Neural progenitor cell (in vitro differentiated cells): Measurements from ENCODE around the gene SETD2. TPM values are rescaled to one million over a fixed set of nuclear protein-coding genes. Genes with fewer than 3 reads are reported as not detected.
A peak's percentile ranks its signal among the peaks of the same experiment; 100 is the strongest.

Experiments
- DNase-seq: peaks from one replicate; pipeline ENCODE4 v3.0.0-alpha.2; 2016; ENCODE audit warnings: low spot score
- H2AFZ ChIP-seq: fragments of 200-600 bp; sonication (generic); replicated peaks from 2 replicates; pipeline ENCODE4 v1.6.1; 2016; ENCODE audit warnings: antibody characterized with exemption
- H3F3A ChIP-seq: fragments of 200-600 bp; sonication (generic); 2 replicates; pipeline ENCODE4 v1.6.1; 2016; ENCODE audit warnings: antibody characterized with exemption, low read depth
- H3K27ac ChIP-seq: fragments of 200-600 bp; sonication (generic); 2 replicates; pipeline ENCODE4 v1.5.1; 2016; ENCODE audit warnings: mild to moderate bottlenecking
- H3K27me3 ChIP-seq: fragments of 200-600 bp; sonication (generic); 2 replicates; pipeline ENCODE4 v1.6.1; 2016; ENCODE audit warnings: mild to moderate bottlenecking, moderate library complexity
- H3K36me3 ChIP-seq: fragments of 200-600 bp; sonication (generic); 2 replicates; pipeline ENCODE4 v1.5.1; 2016
- H3K4me1 ChIP-seq: fragments of 200-600 bp; sonication (generic); 2 replicates; pipeline ENCODE4 v1.6.1; 2016; ENCODE audit warnings: mixed run types
- H3K4me2 ChIP-seq: fragments of 200-600 bp; sonication (generic); 2 replicates; pipeline ENCODE4 v1.6.1; 2016
- H3K4me3 ChIP-seq: fragments of 200-600 bp; sonication (generic); 2 replicates; pipeline ENCODE4 v1.5.1; 2016
- H3K79me2 ChIP-seq: fragments of 200-600 bp; sonication (generic); 2 replicates; pipeline ENCODE4 v1.6.1; 2016; ENCODE audit warnings: low read depth
- H3K9ac ChIP-seq: fragments of 200-600 bp; sonication (generic); 2 replicates; pipeline ENCODE4 v1.6.1; 2016
- H3K9me3 ChIP-seq: fragments of 200-600 bp; sonication (generic); 2 replicates; pipeline ENCODE4 v1.5.1; 2016; ENCODE audit warnings: low read depth
- H4K20me1 ChIP-seq: fragments of 200-600 bp; sonication (generic); 2 replicates; pipeline ENCODE4 v1.6.1; 2016; ENCODE audit warnings: low read depth
- H3K27ac Mint-ChIP-seq: 3 replicates; pipeline ENCODE4 v1.8.0; 2021; ENCODE audit warnings: mixed read lengths
- H3K27me3 Mint-ChIP-seq: 2 replicates; pipeline ENCODE4 v1.8.0; 2022; ENCODE audit warnings: low read depth, mild to moderate bottlenecking, inconsistent platforms, moderate library complexity, mixed read lengths; ENCODE audit not compliant: insufficient read depth
- H3K36me3 Mint-ChIP-seq: 3 replicates; pipeline ENCODE4 v1.8.0; 2021; ENCODE audit warnings: mixed read lengths
- H3K4me1 Mint-ChIP-seq: 3 replicates; pipeline ENCODE4 v1.8.0; 2021; ENCODE audit warnings: mixed read lengths
- H3K4me3 Mint-ChIP-seq: 3 replicates; pipeline ENCODE4 v1.8.0; 2021; ENCODE audit warnings: mild to moderate bottlenecking, moderate library complexity, mixed read lengths
- H3K9me3 Mint-ChIP-seq: 3 replicates; pipeline ENCODE4 v1.8.0; 2020; ENCODE audit warnings: mixed read lengths
- CTCF ChIP-seq: fragments of 200-600 bp; sonication (generic); IDR thresholded peaks from 2 replicates; pipeline ENCODE4 v1.5.1; 2017; ENCODE audit warnings: antibody characterized with exemption, mild to moderate bottlenecking
- EZH2 ChIP-seq: fragments of 200-600 bp; sonication (generic); IDR thresholded peaks from 2 replicates; pipeline ENCODE4 v1.6.1; 2017; ENCODE audit warnings: antibody characterized with exemption, mild to moderate bottlenecking, moderate library complexity
- EZH2phosphoT487 ChIP-seq: fragments of 200-600 bp; sonication (generic); IDR thresholded peaks from 2 replicates; pipeline ENCODE4 v1.6.1; 2017; ENCODE audit warnings: antibody characterized with exemption
- total RNA-seq: library from RNA; depleted of rRNA; stranded (reverse); fragments of >200 nt; gene quantifications from 2 replicates; pipeline ENCODE4 v1.2.3, GENCODE V29; 2015; ENCODE audit warnings: low replicate concordance

Gene SETD2
- total RNA-seq, 1 donor from 2014 or later = 46.0 TPM

- Histone ChIP-seq H2AFZ (no peak overlapping the region), H3K27ac (no peak overlapping the region), H3K79me2 (peaks cover 7% of the 10 kb centered on the region), H3K4me1 (peaks cover 2% of the 10 kb centered on the region), H3K27me3 (no peaks in the 10 kb centered on the region), H3K4me3 (no peak overlapping the region), H3K36me3 (peaks cover 4% of the 10 kb centered on the region), H3F3A (peaks cover 8% of the 10 kb centered on the region), H3K4me2 (no peak overlapping the region), H3K9me3 (no peaks in the 10 kb centered on the region), H3K9ac (no peak overlapping the region), H4K20me1 (peaks cover 19% of the 10 kb centered on the region)
- DNase-seq = no peak
- Mint-ChIP-seq H3K9me3 (no peaks in the 10 kb centered on the region), H3K36me3 (peaks cover 27% of the 10 kb centered on the region), H3K27ac (no peak overlapping the region), H3K27me3 (no peaks in the 10 kb centered on the region), H3K4me3 (no peak overlapping the region), H3K4me1 (no peaks in the 10 kb centered on the region)
- TF ChIP-seq EZH2 (no peak), EZH2phosphoT487 (no peak), CTCF (no peak)
These were observed 50.1 kb downstream of the SETD2 start for GRCh38 chr3:47113669-47114365.

GRCh38 chr3:47112997-47113396 is 50.9 kb downstream of the SETD2 start:
- Mint-ChIP-seq H3K36me3 (peaks cover 28% of the 10 kb centered on the region), H3K27me3 (no peaks in the 10 kb centered on the region), H3K4me3 (no peak overlapping the region), H3K4me1 (no peaks in the 10 kb centered on the region), H3K9me3 (no peaks in the 10 kb centered on the region), H3K27ac (no peak overlapping the region)
- no peak for TF ChIP-seq EZH2
- Histone ChIP-seq H3K27me3 (no peaks in the 10 kb centered on the region), H3K27ac (no peak overlapping the region), H3K79me2 (peaks cover 15% of the 10 kb centered on the region), H3K9me3 (no peaks in the 10 kb centered on the region), H4K20me1 (peaks cover 24% of the 10 kb centered on the region), H3K9ac (no peak overlapping the region), H2AFZ (no peak overlapping the region), H3K4me1 (peaks cover 10% of the 10 kb centered on the region), H3K4me2 (no peak overlapping the region), H3K36me3 (peaks cover 4% of the 10 kb centered on the region), H3F3A (peaks cover 10% of the 10 kb centered on the region), H3K4me3 (no peak overlapping the region)
- no peak for DNase-seq

GRCh38 chr3:47109393-47109792 is 54.5 kb downstream of the SETD2 start:
- H3K9ac ChIP-seq = no peak overlapping the region

More at GRCh38 chr3:47109393-47109792, 54.5 kb downstream of the SETD2 start:
- no peaks in the 10 kb centered on the region for H3K27me3 Mint-ChIP-seq
- Histone ChIP-seq H3K27me3 (no peaks in the 10 kb centered on the region), H3K9me3 (no peaks in the 10 kb centered on the region), H2AFZ (no peak overlapping the region), H3K27ac (peak overlapping the region; percentile 78), H3K4me3 (no peak overlapping the region), H3K36me3 (peaks cover 8% of the 10 kb centered on the region), H3K4me2 (no peak overlapping the region), H3F3A (peaks cover 10% of the 10 kb centered on the region), H3K79me2 (peaks cover 20% of the 10 kb centered on the region), H3K4me1 (peaks cover 10% of the 10 kb centered on the region), H4K20me1 (peaks cover 18% of the 10 kb centered on the region)
- no peak overlapping the region for H3K27ac Mint-ChIP-seq
- peaks cover 21% of the 10 kb centered on the region for H3K36me3 Mint-ChIP-seq
- DNase-seq = no peak
- no peaks in the 10 kb centered on the region for H3K4me1 Mint-ChIP-seq
- no peaks in the 10 kb centered on the region for H3K9me3 Mint-ChIP-seq
- no peak overlapping the region for H3K4me3 Mint-ChIP-seq
- no peak for TF ChIP-seq EZH2
- no peak for TF ChIP-seq EZH2phosphoT487
- no peak for TF ChIP-seq CTCF
